Ovary (tissue), 9 donors: ENCODE measurements around the gene RELL2. TPM values are rescaled to one million over a fixed set of nuclear protein-coding genes. Genes with fewer than 3 reads are reported as not detected.

Experiments
- DNase-seq, 5 donors: peaks; one replicate each; pipeline ENCODE4 v3.0.0-alpha.2; 2019 to 2020
- H3K27ac ChIP-seq, 2 donors: fragments of 200-600 bp; one replicate each; pipeline versions ENCODE4 v1.5.1 to v1.8.0; 2019 to 2022
- H3K27me3 ChIP-seq: fragments of 200-600 bp; one replicate; pipeline ENCODE4 v1.8.0; 2022
- H3K36me3 ChIP-seq: fragments of 200-600 bp; sonication (generic); one replicate; pipeline ENCODE4 v1.5.1; 2019
- H3K4me1 ChIP-seq: one replicate; pipeline ENCODE4 v1.8.1; 2013; ENCODE audit warnings: mild to moderate bottlenecking, moderate library complexity; ENCODE audit not compliant: insufficient read depth
- H3K4me3 ChIP-seq: fragments of 200-600 bp; sonication (generic); one replicate; pipeline ENCODE4 v1.5.1; 2017
- H3K9me3 ChIP-seq, 2 donors: fragments of 200-600 bp in 1 of 2; sonication (generic) in 1 of 2; one replicate each; pipeline versions ENCODE4 v1.5.1 to v1.8.1; 2013 to 2019; ENCODE audit warnings: mild to moderate bottlenecking in 1 of 2, moderate library complexity in 1 of 2
- EP300 ChIP-seq: sonication (generic); formaldehyde crosslinking; IDR thresholded peaks from one replicate; pipeline ENCODE4 v1.6.1; 2017; ENCODE audit warnings: antibody characterized with exemption
- POLR2A ChIP-seq: fragments of 450-650 bp; IDR thresholded peaks from one replicate; pipeline ENCODE4 v1.6.1; 2017; ENCODE audit warnings: antibody characterized with exemption, mild to moderate bottlenecking, moderate library complexity
- WGBS, 3 donors: extraction: QIAGEN DNeasy Blood & Tissue Kit in 1 of 3; methylation state at CpG; one replicate each; pipeline versions ENCODE4 v1.1.5 to v1.1.7; 2013 to 2017; 5-methylcytosine and 5-hydroxymethylcytosine counted together
- intact Hi-C, 4 donors: fragments of 100-400 bp; cut with DNase I; formaldehyde crosslinking; loops; one replicate each; pipeline versions ENCODE4 v1.11.0 to v1.15.1; 2022 to 2023
- polyA plus RNA-seq, 2 donors: library from polyadenylated mRNA; stranded (reverse); fragments of 200-250 nt in 1 of 2; fragments of 350-450 nt in 1 of 2; fragmentation: Illumina TruSeq in 1 of 2; extraction: RNeasy Lipid Tissue Mini Kit (QIAGEN cat#74804) in 1 of 2; gene quantifications; one replicate each; pipeline ENCODE4 v1.2.3, GENCODE V29; 2013 to 2014
- total RNA-seq, 7 donors: library from RNA; depleted of rRNA in 2 of 7; stranded (reverse); fragments of >200 nt in 2 of 7; fragmentation: NEBNext Ultra II Directional in 3 of 7; extraction: Animal tissue kit (Norgen Biotek cat#: 25700) in 3 of 7; gene quantifications; one replicate each; pipeline versions ENCODE4 v1.1.0 to v1.2.4, GENCODE V29; 2016 to 2023
- TF ChIP-seq, protein P1 (sequence below), 3 donors: fragments of 450-650 bp in 2 of 3; fragments of 200-600 bp in 1 of 3; IDR thresholded peaks; one replicate each; pipeline versions ENCODE4 v1.5.1 to v1.8.0; 2016 to 2022; ENCODE audit warnings: antibody characterized with exemption in 3 of 3, mild to moderate bottlenecking in 1 of 3
- donor health status: DM: no; HTN: no; CAD: no; lungs with moderate emphysema.
- donor health status: DM: no; HTN: no; CAD: no.
- donor health status: Bipolar disorder and iron deficiency.
- donor health status: DM: yes; HTN: yes; CAD: no.
- donor health status: DM: no; HTN: no; CAD: no.
- donor health status: DM: yes; HTN: yes; CAD: no.

The RELL2 gene
- total and polyA plus RNA-seq, 9 donors: 0.58 to 3.0 (median 1.6) TPM; not detected in 1

DNA sequence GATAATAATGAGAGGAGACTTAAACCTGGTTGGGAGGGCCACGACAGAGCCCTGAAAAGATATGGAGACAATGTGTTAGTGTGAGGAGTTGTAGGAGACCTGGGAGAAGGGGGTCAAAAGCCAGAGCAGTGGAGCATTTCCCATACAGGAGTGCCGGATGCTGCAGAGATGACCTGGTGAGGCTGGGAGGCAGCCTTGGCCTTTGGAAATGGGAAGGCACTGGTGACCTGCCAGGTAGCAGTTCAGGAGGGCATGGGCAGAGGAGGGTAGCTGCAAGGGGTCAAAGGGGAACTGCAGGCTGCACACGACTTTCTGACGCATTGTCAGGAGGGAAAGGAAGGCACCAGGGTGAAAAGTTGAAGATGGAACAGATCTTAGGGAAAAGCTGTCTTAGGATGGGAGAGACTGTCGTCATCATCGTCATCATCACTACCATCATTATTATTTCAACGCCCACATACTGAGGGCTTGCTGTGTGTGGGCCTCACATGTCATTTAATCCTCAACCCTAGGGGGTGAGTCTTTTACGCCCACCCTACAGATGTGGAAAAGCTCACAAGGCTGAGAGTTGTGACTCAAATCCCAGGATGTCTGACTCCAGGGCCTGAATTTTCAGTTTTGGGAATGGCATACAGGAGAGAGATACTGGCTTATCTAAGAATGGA, 31.9 kb downstream of the RELL2 start:
- no peaks in the 10 kb centered on the region for H3K27me3 ChIP-seq
- TF ChIP-seq, protein P1, sequence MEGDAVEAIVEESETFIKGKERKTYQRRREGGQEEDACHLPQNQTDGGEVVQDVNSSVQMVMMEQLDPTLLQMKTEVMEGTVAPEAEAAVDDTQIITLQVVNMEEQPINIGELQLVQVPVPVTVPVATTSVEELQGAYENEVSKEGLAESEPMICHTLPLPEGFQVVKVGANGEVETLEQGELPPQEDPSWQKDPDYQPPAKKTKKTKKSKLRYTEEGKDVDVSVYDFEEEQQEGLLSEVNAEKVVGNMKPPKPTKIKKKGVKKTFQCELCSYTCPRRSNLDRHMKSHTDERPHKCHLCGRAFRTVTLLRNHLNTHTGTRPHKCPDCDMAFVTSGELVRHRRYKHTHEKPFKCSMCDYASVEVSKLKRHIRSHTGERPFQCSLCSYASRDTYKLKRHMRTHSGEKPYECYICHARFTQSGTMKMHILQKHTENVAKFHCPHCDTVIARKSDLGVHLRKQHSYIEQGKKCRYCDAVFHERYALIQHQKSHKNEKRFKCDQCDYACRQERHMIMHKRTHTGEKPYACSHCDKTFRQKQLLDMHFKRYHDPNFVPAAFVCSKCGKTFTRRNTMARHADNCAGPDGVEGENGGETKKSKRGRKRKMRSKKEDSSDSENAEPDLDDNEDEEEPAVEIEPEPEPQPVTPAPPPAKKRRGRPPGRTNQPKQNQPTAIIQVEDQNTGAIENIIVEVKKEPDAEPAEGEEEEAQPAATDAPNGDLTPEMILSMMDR (IDR thresholded peaks at IDR 0.05): no peak
- no peak for TF ChIP-seq POLR2A
- H3K9me3 ChIP-seq: no peaks in the 10 kb centered on the region
- H3K27ac ChIP-seq: no peak overlapping the region
- intact Hi-C loops: no loop called here
- H3K4me1 ChIP-seq: no peaks in the 10 kb centered on the region
- no peaks in the 10 kb centered on the region for H3K36me3 ChIP-seq
- DNase-seq: no peak
- H3K4me3 ChIP-seq: no peak overlapping the region
- WGBS, 3 donors: 73 to 78% (median 77%) methylated on average over 8 of the region's 8 CpGs

DNA sequence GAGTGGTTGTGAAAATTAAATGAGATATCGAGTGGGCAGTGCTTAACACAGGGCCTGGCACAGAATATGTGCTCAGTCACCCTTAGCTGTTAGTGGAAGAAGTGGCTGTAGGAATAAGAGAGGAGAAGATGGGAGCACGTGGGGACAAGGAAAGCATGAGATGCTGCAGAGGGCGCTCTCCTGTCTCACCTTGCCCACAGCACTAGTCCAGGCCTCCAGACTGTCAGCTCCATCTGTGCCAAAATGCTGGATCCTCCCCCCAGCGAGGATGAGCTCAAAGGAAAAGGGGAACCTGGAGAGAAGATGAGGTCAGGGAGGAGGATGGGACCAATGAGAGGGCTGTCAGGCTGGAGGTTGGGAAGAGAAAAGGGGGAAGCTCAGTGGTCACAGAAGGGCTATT, 32.7 kb downstream of the RELL2 start:
- H3K4me1 ChIP-seq: no peaks in the 10 kb centered on the region
- H3K4me3 ChIP-seq: no peak overlapping the region
- DNase-seq: no peak
- WGBS, 3 donors: 58 to 71% (median 62%) methylated on average over 4 of the region's 4 CpGs
- no peaks in the 10 kb centered on the region for H3K27me3 ChIP-seq
- no peaks in the 10 kb centered on the region for H3K9me3 ChIP-seq
- H3K36me3 ChIP-seq: no peaks in the 10 kb centered on the region
- intact Hi-C loops: no loop called here
- H3K27ac ChIP-seq: no peak overlapping the region
- TF ChIP-seq POLR2A (no peak), EP300 (no peak)
- TF ChIP-seq, protein P1 (IDR thresholded peaks at IDR 0.05): no peak

DNA sequence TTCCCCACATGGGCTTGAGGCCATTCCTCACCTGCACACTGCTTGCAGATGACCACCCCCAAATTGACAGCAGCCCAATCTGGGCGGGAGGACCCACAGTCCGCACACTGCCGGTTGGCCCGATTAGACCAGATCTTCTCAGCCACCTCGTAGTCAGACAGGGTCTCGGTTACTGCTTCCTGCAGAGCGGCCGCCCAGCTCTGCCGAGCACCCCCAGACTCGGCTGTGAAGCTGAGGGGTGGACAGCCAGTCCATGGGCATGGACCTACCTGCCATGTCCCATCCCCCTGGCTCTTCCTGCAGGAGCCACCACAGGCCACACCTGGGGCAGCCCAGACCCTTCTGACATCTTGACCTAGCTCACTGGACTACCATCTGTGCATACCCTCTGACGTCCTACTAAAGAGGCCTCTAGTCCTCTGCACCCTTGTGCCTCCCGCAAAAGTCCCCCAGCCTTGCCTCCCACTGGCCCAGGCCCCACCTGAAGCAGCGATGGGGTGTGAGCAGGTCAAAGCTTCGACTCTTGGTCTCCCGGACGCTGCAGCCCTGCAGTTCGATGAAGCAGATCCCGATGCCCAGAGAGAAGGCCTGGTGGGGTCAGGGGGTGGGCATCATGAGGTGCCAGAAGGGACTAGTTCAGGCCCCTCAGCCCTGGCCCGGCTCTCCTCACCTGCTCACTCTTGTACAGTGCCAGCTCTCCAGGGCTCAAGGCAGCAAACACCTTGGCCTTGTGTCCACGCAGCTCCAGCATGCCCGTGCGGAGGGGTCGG, 35.5 kb downstream of the RELL2 start:
- no peaks in the 10 kb centered on the region for H3K36me3 ChIP-seq
- no peaks in the 10 kb centered on the region for H3K9me3 ChIP-seq
- no peak for DNase-seq
- no peak overlapping the region for H3K4me3 ChIP-seq
- TF ChIP-seq POLR2A (no peak), EP300 (no peak)
- TF ChIP-seq, protein P1 (IDR thresholded peaks at IDR 0.05): no peak
- H3K27ac ChIP-seq: no peak overlapping the region
- H3K4me1 ChIP-seq: no peaks in the 10 kb centered on the region
- H3K27me3 ChIP-seq: no peaks in the 10 kb centered on the region
- 92 to 94% (median 94%) methylated on average over 19 to 23 of the region's 23 CpGs for WGBS, 3 donors
- intact Hi-C loops: no loop called here

DNA sequence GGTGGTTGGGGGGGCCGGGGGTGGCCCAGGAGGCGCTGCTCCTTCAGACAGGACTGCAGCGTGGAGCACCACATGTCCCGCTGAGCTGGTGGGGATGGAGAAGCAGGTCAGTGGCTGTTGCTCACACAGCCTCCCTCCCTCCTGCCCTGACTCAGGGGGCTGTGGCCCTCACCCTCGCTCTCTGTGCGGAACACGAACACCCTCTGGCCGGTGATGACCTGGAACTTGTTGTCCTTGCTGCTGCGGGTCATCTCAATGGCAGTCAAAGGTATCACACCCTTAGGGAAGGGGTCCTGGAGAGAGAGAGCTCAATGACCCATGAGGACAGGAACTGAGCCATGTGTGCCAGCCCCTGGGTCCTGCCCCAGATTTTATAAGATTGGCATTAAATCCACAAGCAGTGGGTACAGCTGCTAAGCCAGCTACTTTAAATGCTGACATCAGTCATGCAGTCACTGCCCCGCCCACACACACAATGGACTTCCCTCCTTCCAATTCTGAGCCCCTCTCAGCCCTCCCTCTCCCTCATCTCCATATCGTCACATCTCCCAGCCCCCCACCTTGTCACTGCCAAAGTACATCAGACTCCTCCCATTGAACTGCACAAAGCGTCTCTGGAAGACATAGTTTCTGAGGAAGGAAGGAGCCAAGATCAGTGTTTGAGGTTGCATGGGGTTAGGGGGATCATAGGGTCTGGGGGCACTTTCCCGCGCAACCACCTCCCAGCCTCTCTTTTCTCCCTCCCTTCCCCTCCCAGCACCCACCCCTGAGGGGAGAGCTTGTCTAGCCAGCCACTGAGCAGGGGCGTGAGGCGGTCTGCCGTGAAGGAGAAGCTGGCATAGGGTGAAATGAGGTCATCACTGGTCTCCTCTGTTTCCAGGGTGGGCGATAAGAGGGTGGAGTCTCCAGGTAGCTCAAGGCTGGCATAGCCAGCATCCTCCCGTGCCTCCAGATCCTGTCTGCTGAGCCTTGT, 36.3 kb downstream of the RELL2 start:
- H3K4me3 ChIP-seq: no peak overlapping the region
- H3K4me1 ChIP-seq: no peaks in the 10 kb centered on the region
- 73 to 85% (median 80%) methylated on average over 16 to 19 of the region's 19 CpGs for WGBS, 3 donors
- TF ChIP-seq POLR2A: no peak
- TF ChIP-seq EP300: no peak
- TF ChIP-seq, protein P1 (IDR thresholded peaks at IDR 0.05): no peak
- H3K36me3 ChIP-seq: no peaks in the 10 kb centered on the region
- H3K27me3 ChIP-seq: no peaks in the 10 kb centered on the region
- intact Hi-C loops: no loop called here
- DNase-seq: no peak
- H3K9me3 ChIP-seq: no peaks in the 10 kb centered on the region
- H3K27ac ChIP-seq: no peak overlapping the region
